Measurements from ENCODE around the gene CD72. TPM values are rescaled to one million over a fixed set of nuclear protein-coding genes. Genes with fewer than 3 reads are reported as not detected.
A peak's percentile ranks its signal among the peaks of the same experiment; 100 is the strongest.
"Not testable (repeated sequence)": the region's sequence is repeated elsewhere in the genome, so short reads cannot be mapped to it uniquely, and the experiment has no call there.

CD72 gene
- total RNA-seq, 1 donor from 2014 or later, result 0.13 TPM

- DNase-seq (ENCODE audit: low read depth in 2 of 2), result no peak
Measured at GRCh38 chr9:35649431-35650340, 31.5 kb upstream of the CD72 start.

GRCh38 chr9:35646533-35647265, 28.5 kb upstream of the CD72 start:
- DNase-seq (ENCODE audit: low read depth in 2 of 2), result peak; percentile 59 to 86

GRCh38 chr9:35646153-35646532, 27.9 kb upstream of the CD72 start:
- DNase-seq (ENCODE audit: low read depth in 2 of 2), result no peak

GRCh38 chr9:35645736-35646135, 27.5 kb upstream of the CD72 start:
- DNase-seq (ENCODE audit: low read depth in 2 of 2), result not testable (repeated sequence)

GRCh38 chr9:35643046-35643445, 24.8 kb upstream of the CD72 start:
- no peak for DNase-seq (ENCODE audit: low read depth in 2 of 2)

- not testable (repeated sequence) for DNase-seq (ENCODE audit: low read depth in 2 of 2)
Measured at GRCh38 chr9:35641478-35641877, 23.3 kb upstream of the CD72 start.

GRCh38 chr9:35640431-35640830, 22.2 kb upstream of the CD72 start:
- not testable (repeated sequence) for DNase-seq (ENCODE audit: low read depth in 2 of 2)

GRCh38 chr9:35639631-35640030, 21.4 kb upstream of the CD72 start:
- no peak for DNase-seq (ENCODE audit: low read depth in 2 of 2)

GRCh38 chr9:35639225-35639624, 21.0 kb upstream of the CD72 start:
- not testable (repeated sequence) for DNase-seq (ENCODE audit: low read depth in 2 of 2)

- DNase-seq (ENCODE audit: low read depth in 2 of 2), result not testable (repeated sequence)
Measured at GRCh38 chr9:35638751-35639150, 20.5 kb upstream of the CD72 start.

- DNase-seq (ENCODE audit: low read depth in 2 of 2), result not testable (repeated sequence)
Measured at GRCh38 chr9:35637427-35637955, 19.3 kb upstream of the CD72 start.

- not testable (repeated sequence) for DNase-seq (ENCODE audit: low read depth in 2 of 2)
Measured at GRCh38 chr9:35636877-35637246, 18.6 kb upstream of the CD72 start.

- DNase-seq (ENCODE audit: low read depth in 2 of 2), result no peak
Measured at GRCh38 chr9:35636135-35636876, 18.1 kb upstream of the CD72 start.

- no peak for DNase-seq (ENCODE audit: low read depth in 2 of 2)
Measured at GRCh38 chr9:35635730-35636129, 17.5 kb upstream of the CD72 start.

- no peak for DNase-seq (ENCODE audit: low read depth in 2 of 2)
Measured at GRCh38 chr9:35629597-35629996, 11.4 kb upstream of the CD72 start.

- no peak for DNase-seq (ENCODE audit: low read depth in 2 of 2)
Measured at GRCh38 chr9:35628389-35628991, 10.3 kb upstream of the CD72 start.

- DNase-seq (ENCODE audit: low read depth in 2 of 2), result no peak
Measured at GRCh38 chr9:35627575-35627974, 9.4 kb upstream of the CD72 start.

- DNase-seq (ENCODE audit: low read depth in 2 of 2), result no peak
Measured at GRCh38 chr9:35619800-35620158, 1.6 kb upstream of the CD72 start.

- DNase-seq (ENCODE audit: low read depth in 2 of 2), result no peak
Measured at GRCh38 chr9:35618854-35619799, 914 bp upstream of the CD72 start.

GRCh38 chr9:35617548-35617947, 665 bp downstream of the CD72 start:
- no peak for DNase-seq (ENCODE audit: low read depth in 2 of 2)
